HCT116 (cell line): ENCODE measurements around the gene CUX1. TPM values are rescaled to one million over a fixed set of nuclear protein-coding genes. Genes with fewer than 3 reads are reported as not detected.

Source experiments
- ATAC-seq: fragments of 200-7000 bp; cut with Tn5 transposase; 2 replicates; pipeline ENCODE4 v1.9.1; 2020; ENCODE audit warnings: mild to moderate bottlenecking, moderate library complexity
- BruUV-seq: library from RNA; stranded (reverse); fragments of 400-500 nt; replicated peaks from 2 replicates; lab custom pipeline; 2021; lab: Mats Ljungman, UMichigan
- CTCF ChIA-PET: fragments of 300-600 bp; sonication (Branson Sonifier 250); formaldehyde crosslinking; loops from one replicate; lab custom pipeline; 2021; ENCODE audit warnings: antibody characterized with exemption; lab: Charles Lee
- POLR2A ChIA-PET: fragments of 300-600, 350-600 bp; sonication (Branson Sonifier 250); formaldehyde crosslinking; loops from one replicate; lab custom pipeline; 2021; ENCODE audit warnings: antibody characterized with exemption; lab: Charles Lee
- RAD21 ChIA-PET, 2 experiments: fragments of 300-600 bp; sonication (Branson Sonifier 250); formaldehyde crosslinking; loops; one replicate each; lab custom pipeline; 2023; ENCODE audit warnings: low total read pairs in 2 of 2; ENCODE audit not compliant: uncharacterized antibody in 2 of 2, unreplicated experiment in 2 of 2, low non-redundant PET in 1 of 2; lab: Charles Lee
- DNase-seq: peaks from one replicate; pipeline ENCODE4 v3.0.0-alpha.2; 2010; ENCODE audit warnings: low read depth, low spot score
- H2AFZ ChIP-seq: fragments of 200-600 bp; shearing (Covaris generic), sonication (generic); 2 replicates; pipeline ENCODE4 v1.6.1; 2017; ENCODE audit warnings: low read depth, mixed run types, mixed read lengths, antibody characterized with exemption, low read length; ENCODE audit not compliant: poor library complexity, severe bottlenecking
- H3K27ac ChIP-seq: 2 replicates; pipeline ENCODE4 v1.5.1; 2012; ENCODE audit warnings: low read depth, low read length
- H3K27me3 ChIP-seq: fragments of 200-600 bp; sonication (generic); 2 replicates; pipeline ENCODE4 v1.6.1; 2016; ENCODE audit warnings: mixed run types, low read length, mixed read lengths; ENCODE audit not compliant: insufficient read depth
- H3K36me3 ChIP-seq, 2 experiments: fragments of 200-500 bp in 1 of 2; fragments of 200-600 bp in 1 of 2; sonication (Bioruptor generic) in 1 of 2; sonication (generic) in 1 of 2; 2 replicates each; pipeline versions ENCODE4 v1.5.1 to v1.6.1; 2014 to 2016; ENCODE audit warnings: low read length in 2 of 2, inconsistent platforms in 1 of 2, mixed read lengths in 1 of 2, mixed run types in 1 of 2; ENCODE audit not compliant: insufficient read depth in 2 of 2, control insufficient read depth in 1 of 2
- H3K4me1 ChIP-seq, 2 experiments: fragments of 200-600 bp in 1 of 2; sonication (generic) in 1 of 2; 2 replicates each; pipeline versions ENCODE4 v1.5.1 to v1.6.1; 2012 to 2017; ENCODE audit warnings: low read length in 2 of 2, inconsistent platforms in 1 of 2, mild to moderate bottlenecking in 1 of 2, mixed read lengths in 1 of 2, mixed run types in 1 of 2, moderate library complexity in 1 of 2; ENCODE audit not compliant: insufficient read depth in 2 of 2, control insufficient read depth in 1 of 2
- H3K4me2 ChIP-seq: fragments of 200-600 bp; sonication (generic); 2 replicates; pipeline ENCODE4 v1.6.1; 2017; ENCODE audit warnings: mixed run types, low read length, mixed read lengths
- H3K4me3 ChIP-seq, 2 experiments: fragments of 200-600 bp in 1 of 2; sonication (generic) in 1 of 2; replicated peaks in 1 of 2; 2 replicates each; pipeline ENCODE4 v1.5.1; 2011 to 2016; ENCODE audit warnings: low read length in 2 of 2, control low read depth in 1 of 2, low read depth in 1 of 2, mild to moderate bottlenecking in 1 of 2, mixed read lengths in 1 of 2, mixed run types in 1 of 2
- H3K79me2 ChIP-seq: fragments of 200-600 bp; sonication (generic); 2 replicates; pipeline ENCODE4 v1.6.1; 2017; ENCODE audit warnings: mild to moderate bottlenecking, mixed run types, low read length, moderate library complexity, mixed read lengths; ENCODE audit not compliant: insufficient read depth
- H3K9ac ChIP-seq: fragments of 200-600 bp; sonication (generic); 2 replicates; pipeline ENCODE4 v1.6.1; 2016; ENCODE audit warnings: low read length, mixed read lengths
- H3K9me2 ChIP-seq: fragments of 200-600 bp; sonication (generic), shearing (Covaris generic); 2 replicates; pipeline ENCODE4 v1.6.1; 2017; ENCODE audit warnings: mixed run types, mild to moderate bottlenecking, moderate library complexity; ENCODE audit not compliant: insufficient read depth
- H3K9me3 ChIP-seq, 2 experiments: fragments of 200-500 bp in 1 of 2; fragments of 200-600 bp in 1 of 2; sonication (Bioruptor generic) in 1 of 2; sonication (generic) in 1 of 2; 2 replicates each; pipeline ENCODE4 v1.6.1; 2014 to 2017; ENCODE audit warnings: low read length in 2 of 2, mixed read lengths in 2 of 2, inconsistent platforms in 1 of 2, low read depth in 1 of 2, mild to moderate bottlenecking in 1 of 2, mixed run types in 1 of 2, moderate library complexity in 1 of 2; ENCODE audit not compliant: control insufficient read depth in 1 of 2, insufficient read depth in 1 of 2
- H4K20me1 ChIP-seq: fragments of 200-600 bp; sonication (generic), shearing (Covaris generic); 2 replicates; pipeline ENCODE4 v1.6.1; 2017; ENCODE audit warnings: mixed run types, mild to moderate bottlenecking, moderate library complexity; ENCODE audit not compliant: insufficient read depth
- ELF1 ChIP-seq: IDR thresholded peaks from 2 replicates; pipeline ENCODE4 v1.6.1; 2012; ENCODE audit warnings: low read depth, borderline replicate concordance
- FOSL1 ChIP-seq: IDR thresholded peaks from 2 replicates; pipeline ENCODE4 v1.6.1; 2012; ENCODE audit warnings: low read depth
- MAX ChIP-seq: IDR thresholded peaks from 2 replicates; pipeline ENCODE4 v1.6.1; 2012
- POLR2AphosphoS5 ChIP-seq: IDR thresholded peaks from 2 replicates; pipeline ENCODE4 v1.6.1; 2011; ENCODE audit warnings: mild to moderate bottlenecking, low read depth, low read length, moderate library complexity
- RAD21 ChIP-seq: IDR thresholded peaks from 2 replicates; pipeline ENCODE4 v1.6.1; 2012; ENCODE audit warnings: low read depth, mild to moderate bottlenecking
- REST ChIP-seq: IDR thresholded peaks from 2 replicates; pipeline ENCODE4 v1.6.1; 2012; ENCODE audit warnings: low read depth
- SRF ChIP-seq: IDR thresholded peaks from 2 replicates; pipeline ENCODE4 v1.6.1; 2012; ENCODE audit warnings: low read depth
- TCF7L2 ChIP-seq: IDR thresholded peaks from 2 replicates; pipeline ENCODE4 v1.7.0; 2011; ENCODE audit warnings: borderline replicate concordance, inconsistent platforms; ENCODE audit not compliant: insufficient read depth, insufficient read length; ENCODE audit errors: extremely low read depth
- YY1 ChIP-seq: IDR thresholded peaks from 2 replicates; pipeline ENCODE4 v1.6.1; 2011; ENCODE audit warnings: low read length, low read depth, moderate library complexity, mild to moderate bottlenecking; ENCODE audit not compliant: insufficient replicate concordance; ENCODE audit errors: extremely low read depth
- ZBTB33 ChIP-seq: IDR thresholded peaks from 2 replicates; pipeline ENCODE4 v1.6.1; 2011; ENCODE audit warnings: mild to moderate bottlenecking, low read length, moderate library complexity; ENCODE audit not compliant: insufficient replicate concordance; ENCODE audit errors: extremely low read depth
- intact Hi-C: fragments of 100-400 bp; cut with micrococcal nuclease; formaldehyde crosslinking; loops from 2 replicates; pipeline ENCODE4 v1.10.0; 2022
- total RNA-seq: library from RNA; stranded (reverse); gene quantifications from one replicate; pipeline ENCODE4 v1.2.1, GENCODE V29; 2021; ENCODE audit not compliant: unreplicated experiment

CUX1 gene
- total RNA-seq, 1 experiment from 2014 or later: 68.9 TPM

- no TSS peak for BruUV-seq
- intact Hi-C loops: no loop called here
- H3K4me1 ChIP-seq: peaks cover 0 to 6% of the 10 kb centered on the region in 2 experiments; a peak in 1 of 4 replicates
- H3K4me2 ChIP-seq: no peak overlapping the region
- no peak overlapping the region for H3K4me3 ChIP-seq
- H3K9me3 ChIP-seq: no peaks in the 10 kb centered on the region
- RAD21 ChIA-PET: no interaction called here
- H3K9ac ChIP-seq: no peak overlapping the region
- ATAC-seq: no peak
- CTCF ChIA-PET: no interaction called here
- POLR2A ChIA-PET: no interaction called here
- no peaks in the 10 kb centered on the region for H3K9me2 ChIP-seq
- no peak overlapping the region for H3K27ac ChIP-seq
- H4K20me1 ChIP-seq: no peaks in the 10 kb centered on the region
- no peaks in the 10 kb centered on the region for H3K36me3 ChIP-seq
- H2AFZ ChIP-seq: no peak overlapping the region
- no peak for TF ChIP-seq YY1
- TF ChIP-seq FOSL1: no peak
- no peak for TF ChIP-seq POLR2AphosphoS5
- TF ChIP-seq ELF1: no peak
- TF ChIP-seq MAX: no peak
- no peak for TF ChIP-seq SRF
- no peak for TF ChIP-seq REST
- TF ChIP-seq TCF7L2: no peak
- TF ChIP-seq ZBTB33: no peak
- TF ChIP-seq RAD21: no peak
- DNase-seq: no peak
- H3K79me2 ChIP-seq: no peaks in the 10 kb centered on the region
- H3K27me3 ChIP-seq: peaks cover 6% of the 10 kb centered on the region; the same call in 1 of the 2 replicates
Measured at GRCh38 chr7:101781439-101781838, 36.0 kb upstream of the CUX1 start.
